Cardiac atrium fibroblast (primary cell): ENCODE measurements around the gene HOOK2. TPM values are rescaled to one million over a fixed set of nuclear protein-coding genes. Genes with fewer than 3 reads are reported as not detected.

Experiments
- total RNA-seq: library from RNA; depleted of rRNA; stranded (reverse); fragments of >200 nt; gene quantifications from 2 replicates; pipeline ENCODE4 v1.2.3, GENCODE V29; 2015

The HOOK2 gene, protein sequence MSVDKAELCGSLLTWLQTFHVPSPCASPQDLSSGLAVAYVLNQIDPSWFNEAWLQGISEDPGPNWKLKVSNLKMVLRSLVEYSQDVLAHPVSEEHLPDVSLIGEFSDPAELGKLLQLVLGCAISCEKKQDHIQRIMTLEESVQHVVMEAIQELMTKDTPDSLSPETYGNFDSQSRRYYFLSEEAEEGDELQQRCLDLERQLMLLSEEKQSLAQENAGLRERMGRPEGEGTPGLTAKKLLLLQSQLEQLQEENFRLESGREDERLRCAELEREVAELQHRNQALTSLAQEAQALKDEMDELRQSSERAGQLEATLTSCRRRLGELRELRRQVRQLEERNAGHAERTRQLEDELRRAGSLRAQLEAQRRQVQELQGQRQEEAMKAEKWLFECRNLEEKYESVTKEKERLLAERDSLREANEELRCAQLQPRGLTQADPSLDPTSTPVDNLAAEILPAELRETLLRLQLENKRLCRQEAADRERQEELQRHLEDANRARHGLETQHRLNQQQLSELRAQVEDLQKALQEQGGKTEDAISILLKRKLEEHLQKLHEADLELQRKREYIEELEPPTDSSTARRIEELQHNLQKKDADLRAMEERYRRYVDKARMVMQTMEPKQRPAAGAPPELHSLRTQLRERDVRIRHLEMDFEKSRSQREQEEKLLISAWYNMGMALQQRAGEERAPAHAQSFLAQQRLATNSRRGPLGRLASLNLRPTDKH
- 11.7 and 22.7 TPM in 2 replicates for total RNA-seq

DNA sequence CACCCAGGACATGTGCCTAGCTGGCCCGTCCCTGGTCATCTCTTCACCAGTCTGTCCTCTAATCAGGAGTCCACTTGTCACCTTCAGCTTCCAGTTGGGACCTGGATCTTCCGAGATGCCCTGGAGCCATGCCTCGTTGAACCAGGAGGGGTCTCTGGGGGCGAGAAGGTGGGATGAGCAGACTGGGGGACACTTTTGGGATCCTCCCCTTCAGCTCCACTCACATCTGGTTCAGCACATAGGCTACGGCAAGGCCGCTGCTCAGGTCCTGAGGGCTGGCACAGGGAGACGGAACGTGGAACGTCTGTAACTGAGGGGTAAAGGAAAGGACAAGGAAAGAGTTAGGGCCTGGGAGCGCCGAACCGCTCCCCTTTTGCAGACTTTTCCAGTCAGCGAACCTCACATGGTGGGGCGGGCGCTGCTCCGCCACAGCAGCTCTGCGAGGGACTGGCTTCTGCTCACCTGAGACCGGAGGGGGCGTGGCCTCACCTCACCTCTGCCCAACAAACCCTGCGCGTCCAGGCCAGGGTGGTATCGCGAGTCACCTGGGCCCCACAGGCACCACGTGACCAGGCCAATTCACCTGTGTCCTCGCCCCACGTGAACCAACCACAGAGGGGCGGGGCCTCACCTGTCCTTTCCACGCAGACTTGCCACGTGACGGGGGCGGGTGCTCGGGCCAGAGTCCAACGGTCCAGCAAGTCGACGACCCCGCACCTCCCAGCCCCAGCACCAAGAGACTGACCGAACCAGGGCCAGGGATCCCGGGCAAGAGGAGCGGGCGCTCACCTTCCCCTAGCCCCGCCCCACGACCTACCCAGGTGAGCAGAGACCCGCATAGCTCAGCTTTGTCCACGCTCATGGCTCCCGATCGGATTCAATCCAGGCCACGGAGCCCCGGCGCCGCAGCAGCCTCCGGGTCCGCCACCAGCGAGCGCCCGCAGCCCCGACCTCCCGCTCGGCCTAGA lies at the start of gene HOOK2:
Gene HOOK2 (minus strand): TSS at position 965 of the 968 bp plus-strand sequence. CDS start 103 bp downstream, at position 862.

GRCh38 chr19:12806242-12807081 lies 31.1 kb upstream of the HOOK2 start, which contains the start of gene RNASEH2A:
RNASEH2A (plus strand) TSS chr19:12806584; CDS start chr19:12806674, 90 bp downstream.

GRCh38 chr19:12801466-12802266 lies 26.3 kb upstream of the HOOK2 start, which contains the start of the genes PRDX2 and THSD8:
PRDX2 (minus strand) TSS chr19:12801800; CDS start chr19:12801261, 539 bp downstream.
THSD8 (plus strand) TSS chr19:12802069; CDS start chr19:12802072, 3 bp downstream.

GRCh38 chr19:12791345-12792050 lies 16.1 kb upstream of the HOOK2 start, which contains the start of gene JUNB:
JUNB (plus strand) TSS chr19:12791486; CDS start chr19:12791772, 286 bp downstream.

GRCh38 chr19:12751635-12752034 lies 23.7 kb downstream of the HOOK2 start, which contains the start of gene BEST2:
BEST2 (plus strand) TSS chr19:12751791; CDS start chr19:12752593, 802 bp downstream.

GRCh38 chr19:12736995-12737834 lies 38.1 kb downstream of the HOOK2 start, which contains the start of gene GET3:
GET3 (plus strand) TSS chr19:12737497; CDS start chr19:12737506, 9 bp downstream.

DNA sequence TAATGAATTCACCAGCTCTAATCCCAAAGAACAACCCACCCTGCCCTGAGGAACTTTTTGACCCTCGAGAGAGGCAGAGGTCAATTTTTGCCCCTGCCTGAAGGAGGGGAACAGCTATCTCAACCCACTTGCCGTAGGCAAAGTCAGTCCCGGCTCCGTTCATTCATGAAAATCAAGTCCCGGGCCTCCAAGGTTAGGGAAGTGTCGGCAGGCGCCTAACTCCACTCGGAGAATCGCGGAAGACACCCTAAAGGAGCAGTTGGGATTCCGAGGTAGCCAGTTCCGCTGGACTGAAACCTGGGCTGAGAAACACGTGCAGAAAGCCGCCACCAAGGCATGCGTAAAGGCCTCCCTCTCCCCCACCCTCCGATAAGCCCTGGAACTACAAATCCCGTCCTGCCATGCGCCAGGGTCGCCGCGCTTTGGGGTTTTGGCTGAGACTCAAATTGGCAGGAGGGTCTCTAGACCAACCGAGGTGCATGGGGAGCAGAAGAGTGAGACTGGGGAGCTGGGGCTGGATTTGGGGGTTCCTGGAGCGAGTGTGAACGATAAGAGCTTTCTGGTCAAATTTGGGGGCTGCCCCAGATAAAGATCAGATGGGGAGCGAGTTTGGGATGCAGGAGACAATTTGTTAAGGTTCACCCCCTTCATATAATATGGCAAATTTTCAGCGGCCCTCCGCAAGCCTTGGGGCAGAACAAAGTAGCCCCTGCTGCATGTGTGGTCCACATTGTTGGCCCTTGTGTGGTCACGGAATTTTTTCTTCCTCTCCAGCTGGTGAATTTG lies 51.5 kb downstream of the HOOK2 start, which contains the start of gene TNPO2:
Gene TNPO2 (minus strand): TSS at position 292 of the 786 bp plus-strand sequence. CDS start 2,955 bp downstream, outside the sequence.

Other genes with a start within 250 kb of the HOOK2 start
- gene ZNF564, start 224.1 kb downstream of the HOOK2 start, total RNA-seq = 3.1 and 7.0 TPM in 2 replicates
- 4.7 and 7.1 TPM in 2 replicates for gene ZNF490, start 164.7 kb downstream of the HOOK2 start, total RNA-seq
- 6.3 and 6.9 TPM in 2 replicates for gene ZNF791, start 164.6 kb downstream of the HOOK2 start, total RNA-seq
- gene MAN2B1, start 108.8 kb downstream of the HOOK2 start, total RNA-seq = 75.3 and 96.9 TPM in 2 replicates
- 5.7 and 6.1 TPM in 2 replicates for gene WDR83, start 108.7 kb downstream of the HOOK2 start, total RNA-seq
- gene DHPS, start 93.7 kb downstream of the HOOK2 start, total RNA-seq = 52.3 and 60.5 TPM in 2 replicates
- not detected in 2 replicates for gene GNG14, start 87.6 kb downstream of the HOOK2 start, total RNA-seq
- gene FBXW9, start 78.9 kb downstream of the HOOK2 start, total RNA-seq = 7.0 and 10.0 TPM in 2 replicates
- gene TNPO2, start 51.6 kb downstream of the HOOK2 start, total RNA-seq = 29.5 and 37.2 TPM in 2 replicates
- 307 and 330 TPM in 2 replicates for gene TRIR, start 40.9 kb downstream of the HOOK2 start, total RNA-seq
- 62.5 and 74.4 TPM in 2 replicates for gene GET3, start 38.1 kb downstream of the HOOK2 start, total RNA-seq
- gene BEST2, start 23.8 kb downstream of the HOOK2 start, total RNA-seq = not detected in 2 replicates
- gene JUNB, start 15.9 kb upstream of the HOOK2 start, total RNA-seq = 265 and 362 TPM in 2 replicates
- gene PRDX2, start 26.2 kb upstream of the HOOK2 start, total RNA-seq = 292 and 317 TPM in 2 replicates
- not detected in 2 replicates for gene THSD8, start 26.5 kb upstream of the HOOK2 start, total RNA-seq
- gene RNASEH2A, start 31.0 kb upstream of the HOOK2 start, total RNA-seq = 4.4 and 7.4 TPM in 2 replicates
- not detected in 2 replicates for gene RTBDN, start 59.0 kb upstream of the HOOK2 start, total RNA-seq
- 0.32 TPM in 1 of 2 replicates, not detected in the other for gene MAST1, start 63.0 kb upstream of the HOOK2 start, total RNA-seq
- 38.8 and 48.1 TPM in 2 replicates for gene DNASE2, start 105.9 kb upstream of the HOOK2 start, total RNA-seq
- not detected in 2 replicates for gene KLF1, start 111.6 kb upstream of the HOOK2 start, total RNA-seq
- gene GCDH, start 115.6 kb upstream of the HOOK2 start, total RNA-seq = 48.1 and 54.3 TPM in 2 replicates
- 0.16 TPM in 1 of 2 replicates, not detected in the other for gene SYCE2, start 143.7 kb upstream of the HOOK2 start, total RNA-seq
- gene FARSA, start 158.2 kb upstream of the HOOK2 start, total RNA-seq = 48.0 and 52.2 TPM in 2 replicates
- 1,632 and 1,793 TPM in 2 replicates for gene CALR, start 163.1 kb upstream of the HOOK2 start, total RNA-seq
- gene RAD23A, start 170.3 kb upstream of the HOOK2 start, total RNA-seq = 72.2 and 78.1 TPM in 2 replicates
- 36.6 and 45.5 TPM in 2 replicates for gene GADD45GIP1, start 181.7 kb upstream of the HOOK2 start, total RNA-seq
- not detected in 2 replicates for gene DAND5, start 194.0 kb upstream of the HOOK2 start, total RNA-seq
- gene NFIX, start 219.9 kb upstream of the HOOK2 start, total RNA-seq = 47.3 and 63.2 TPM in 2 replicates